Upper lobe of left lung (tissue), 6 donors: ENCODE measurements around the gene ZCCHC3. TPM values are rescaled to one million over a fixed set of nuclear protein-coding genes. Genes with fewer than 3 reads are reported as not detected.
"Not testable (repeated sequence)": the region's sequence is repeated elsewhere in the genome, so short reads cannot be mapped to it uniquely, and the experiment has no call there.

Experiments used
- ATAC-seq, 2 donors: fragments of 200-7000 bp; cut with Tn5 transposase; one replicate each; pipeline ENCODE4 v1.9.1; 2022; ENCODE audit warnings: mild to moderate bottlenecking in 2 of 2, moderate library complexity in 2 of 2; ENCODE audit not compliant: low FRiP score in 2 of 2
- DNase-seq, 2 donors: peaks; one replicate each; pipeline ENCODE4 v3.0.0-alpha.2; 2019 to 2020
- H3K27ac ChIP-seq, 4 donors: fragments of 200-600 bp; sonication (generic); one replicate each; pipeline ENCODE4 v1.5.1; 2016 to 2019
- H3K27me3 ChIP-seq, 4 donors: fragments of 200-600 bp; sonication (generic); one replicate each; pipeline ENCODE4 v1.5.1; 2017 to 2019
- H3K36me3 ChIP-seq, 4 donors: fragments of 200-600 bp; sonication (generic); one replicate each; pipeline ENCODE4 v1.5.1; 2016 to 2019
- H3K4me1 ChIP-seq, 4 donors: fragments of 200-600 bp; sonication (generic); one replicate each; pipeline ENCODE4 v1.5.1; 2018 to 2019
- H3K4me3 ChIP-seq, 4 donors: fragments of 200-600 bp; sonication (generic); one replicate each; pipeline ENCODE4 v1.5.1; 2017 to 2019; ENCODE audit warnings: mild to moderate bottlenecking in 2 of 4, moderate library complexity in 1 of 4
- H3K9me3 ChIP-seq, 4 donors: fragments of 200-600 bp; sonication (generic); one replicate each; pipeline ENCODE4 v1.5.1; 2018 to 2019
- EP300 ChIP-seq, 4 donors: sonication (generic); formaldehyde crosslinking; IDR thresholded peaks; one replicate each; pipeline ENCODE4 v1.5.1; 2017; ENCODE audit warnings: antibody characterized with exemption in 4 of 4, control low read depth in 2 of 4
- POLR2A ChIP-seq, 4 donors: fragments of 450-650 bp; IDR thresholded peaks; one replicate each; pipeline ENCODE4 v1.5.1; 2016 to 2017; ENCODE audit warnings: antibody characterized with exemption in 4 of 4, mild to moderate bottlenecking in 2 of 4
- POLR2AphosphoS5 ChIP-seq, 2 donors: sonication (generic); formaldehyde crosslinking; IDR thresholded peaks; one replicate each; pipeline ENCODE4 v1.5.1; 2017; ENCODE audit warnings: antibody characterized with exemption in 2 of 2
- WGBS, 2 donors: methylation state at CpG; one replicate each; pipeline ENCODE4 v1.1.5; 2017 to 2018; 5-methylcytosine and 5-hydroxymethylcytosine counted together
- total RNA-seq, 6 donors: library from RNA; depleted of rRNA in 4 of 6; stranded (reverse); fragments of >200 nt in 4 of 6; gene quantifications; one replicate each; pipeline versions ENCODE4 v1.1.0 to v1.2.1, GENCODE V29; 2016 to 2021
- TF ChIP-seq, protein P1 (sequence below), 6 experiments: fragments of 450-650 bp in 4 of 6; fragments of 200-600 bp in 2 of 6; sonication (generic) in 2 of 6; IDR thresholded peaks; one replicate each; pipeline ENCODE4 v1.5.1; 2016 to 2019; ENCODE audit warnings: antibody characterized with exemption in 6 of 6
- donor health status: DM: no; HTN: no; CAD: no; lungs with moderate emphysema.
- donor health status: DM: no; HTN: yes; CAD: no; lungs with severe emphysema.

The ZCCHC3 gene, protein sequence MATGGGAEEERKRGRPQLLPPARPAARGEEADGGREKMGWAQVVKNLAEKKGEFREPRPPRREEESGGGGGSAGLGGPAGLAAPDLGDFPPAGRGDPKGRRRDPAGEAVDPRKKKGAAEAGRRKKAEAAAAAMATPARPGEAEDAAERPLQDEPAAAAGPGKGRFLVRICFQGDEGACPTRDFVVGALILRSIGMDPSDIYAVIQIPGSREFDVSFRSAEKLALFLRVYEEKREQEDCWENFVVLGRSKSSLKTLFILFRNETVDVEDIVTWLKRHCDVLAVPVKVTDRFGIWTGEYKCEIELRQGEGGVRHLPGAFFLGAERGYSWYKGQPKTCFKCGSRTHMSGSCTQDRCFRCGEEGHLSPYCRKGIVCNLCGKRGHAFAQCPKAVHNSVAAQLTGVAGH
- total RNA-seq: 10 to 100 TPM; 14.2 to 18.5 (median 17.3) TPM

DNA sequence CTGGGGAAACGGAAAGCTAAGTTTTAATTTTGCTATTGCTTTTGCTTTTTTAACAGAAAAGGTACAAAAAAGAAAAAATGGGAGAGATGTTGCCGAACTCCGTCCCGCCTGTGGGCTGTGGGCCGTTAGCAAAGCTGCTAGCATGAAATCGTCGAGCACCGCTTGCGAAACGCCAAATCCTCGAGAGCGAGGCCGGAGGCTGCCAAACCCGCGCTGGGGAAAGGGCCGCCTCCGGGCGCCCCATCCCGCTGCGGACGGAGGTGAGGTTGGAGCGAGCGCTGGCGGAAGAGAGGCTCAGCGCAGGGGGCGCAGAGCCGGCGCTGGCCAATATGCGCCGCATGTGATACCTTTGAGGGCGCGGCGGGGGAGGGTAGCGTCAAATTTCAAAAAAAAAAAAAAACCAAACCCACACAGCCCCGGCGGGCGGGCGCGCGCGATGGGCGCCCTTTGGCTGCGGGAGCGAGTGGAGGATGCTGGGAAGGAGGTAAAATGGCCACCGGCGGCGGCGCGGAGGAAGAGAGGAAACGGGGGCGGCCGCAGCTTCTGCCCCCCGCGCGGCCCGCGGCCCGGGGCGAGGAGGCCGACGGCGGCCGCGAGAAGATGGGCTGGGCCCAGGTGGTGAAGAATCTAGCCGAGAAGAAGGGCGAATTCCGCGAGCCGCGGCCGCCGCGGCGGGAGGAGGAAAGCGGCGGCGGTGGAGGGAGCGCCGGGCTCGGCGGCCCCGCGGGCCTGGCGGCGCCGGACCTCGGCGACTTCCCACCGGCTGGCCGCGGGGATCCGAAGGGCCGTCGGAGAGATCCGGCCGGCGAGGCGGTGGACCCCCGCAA, at the start of gene ZCCHC3:
Gene ZCCHC3 (plus strand): TSS at position 473 of the 827 bp plus-strand sequence. CDS start 17 bp downstream, at position 490.
- ATAC-seq (peak; percentile 94 to 95), DNase-seq (peak; percentile 90 to 96)
- 0 to 1% methylated on average over 63 to 99 of the region's 99 CpGs for WGBS, 2 donors
- Histone ChIP-seq H3K4me3 (peak within 1 kb of the TSS; percentile 79 to 92 (median 86)), H3K4me1 (peaks cover 34 to 48% (median 36%) of the 10 kb centered on the region in 4 donors), H3K27me3 (no peaks in the 10 kb centered on the region), H3K27ac (peak within 1 kb of the TSS; percentile 94 to 100 (median 99)), H3K36me3 (no peaks in the 10 kb centered on the region), H3K9me3 (no peaks in the 10 kb centered on the region)
- TF ChIP-seq, protein P1, sequence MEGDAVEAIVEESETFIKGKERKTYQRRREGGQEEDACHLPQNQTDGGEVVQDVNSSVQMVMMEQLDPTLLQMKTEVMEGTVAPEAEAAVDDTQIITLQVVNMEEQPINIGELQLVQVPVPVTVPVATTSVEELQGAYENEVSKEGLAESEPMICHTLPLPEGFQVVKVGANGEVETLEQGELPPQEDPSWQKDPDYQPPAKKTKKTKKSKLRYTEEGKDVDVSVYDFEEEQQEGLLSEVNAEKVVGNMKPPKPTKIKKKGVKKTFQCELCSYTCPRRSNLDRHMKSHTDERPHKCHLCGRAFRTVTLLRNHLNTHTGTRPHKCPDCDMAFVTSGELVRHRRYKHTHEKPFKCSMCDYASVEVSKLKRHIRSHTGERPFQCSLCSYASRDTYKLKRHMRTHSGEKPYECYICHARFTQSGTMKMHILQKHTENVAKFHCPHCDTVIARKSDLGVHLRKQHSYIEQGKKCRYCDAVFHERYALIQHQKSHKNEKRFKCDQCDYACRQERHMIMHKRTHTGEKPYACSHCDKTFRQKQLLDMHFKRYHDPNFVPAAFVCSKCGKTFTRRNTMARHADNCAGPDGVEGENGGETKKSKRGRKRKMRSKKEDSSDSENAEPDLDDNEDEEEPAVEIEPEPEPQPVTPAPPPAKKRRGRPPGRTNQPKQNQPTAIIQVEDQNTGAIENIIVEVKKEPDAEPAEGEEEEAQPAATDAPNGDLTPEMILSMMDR (IDR thresholded peaks at IDR 0.05): peak in 3 of 6 experiments; percentile 8 to 21 (median 12)
- TF ChIP-seq POLR2A (IDR thresholded peaks at IDR 0.05): peak in 3 of 4 donors; percentile 68 to 81 (median 72)
- TF ChIP-seq EP300 (IDR thresholded peaks at IDR 0.05): no peak
- peak; percentile 60 to 87 for TF ChIP-seq POLR2AphosphoS5 (IDR thresholded peaks at IDR 0.05)

DNA sequence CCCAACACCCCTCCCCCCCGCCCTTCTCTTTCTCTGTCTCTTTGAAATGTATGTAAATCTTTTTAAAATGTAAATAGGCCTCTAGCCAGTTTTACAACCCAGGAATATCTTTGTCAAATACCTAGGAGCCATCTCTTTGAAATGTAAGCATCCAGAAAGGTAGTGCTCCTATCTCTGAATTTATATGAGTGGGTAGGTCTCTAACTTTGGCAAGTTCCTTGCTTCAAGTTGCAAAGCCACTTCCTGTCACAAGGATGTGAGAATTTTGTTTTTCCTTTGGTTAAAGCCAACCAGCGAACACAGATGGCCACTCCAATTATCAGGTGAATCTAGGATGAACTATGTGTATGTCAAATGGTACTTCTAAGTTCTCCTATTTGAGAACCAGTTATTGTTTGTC, 46.0 kb upstream of the ZCCHC3 start:
- H3K27ac ChIP-seq: no peak overlapping the region
- no peaks in the 10 kb centered on the region for H3K27me3 ChIP-seq
- 39 to 57% methylated on average over 2 of the region's 2 CpGs for WGBS, 2 donors
- no peaks in the 10 kb centered on the region for H3K9me3 ChIP-seq
- H3K36me3 ChIP-seq: no peaks in the 10 kb centered on the region
- DNase-seq (no peak), ATAC-seq (no peak)
- H3K4me1 ChIP-seq: no peaks in the 10 kb centered on the region
- no peak for TF ChIP-seq POLR2AphosphoS5 (IDR thresholded peaks at IDR 0.05)
- no peak overlapping the region for H3K4me3 ChIP-seq

DNA sequence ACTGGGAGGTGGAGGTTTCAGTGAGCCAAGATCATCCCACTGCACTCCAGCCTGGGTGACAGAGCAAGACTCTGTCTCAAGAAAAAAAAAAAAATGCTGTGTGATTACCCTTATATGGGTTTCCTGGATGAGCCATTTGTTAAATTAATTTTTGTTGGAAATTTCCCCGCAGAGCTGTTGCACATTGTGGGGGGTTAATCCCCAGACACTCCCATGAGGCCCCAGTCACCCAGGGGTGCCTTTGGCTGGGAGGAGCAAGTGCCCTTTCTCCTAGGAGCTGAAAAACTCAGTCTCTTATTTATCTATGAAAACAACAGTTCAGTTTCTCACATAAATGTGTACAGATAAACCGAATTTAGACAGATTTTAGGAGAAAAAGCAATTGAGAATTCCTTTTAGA, 44.6 kb upstream of the ZCCHC3 start:
- Histone ChIP-seq H3K4me3 (no peak overlapping the region), H3K9me3 (no peaks in the 10 kb centered on the region), H3K4me1 (no peaks in the 10 kb centered on the region), H3K36me3 (no peaks in the 10 kb centered on the region), H3K27me3 (no peaks in the 10 kb centered on the region), H3K27ac (no peak overlapping the region)
- DNase-seq: no peak
- no peak for ATAC-seq
- WGBS, 2 donors: 84 to 88% methylated on average over 2 of the region's 2 CpGs
- TF ChIP-seq EP300 (IDR thresholded peaks at IDR 0.05) (no peak), POLR2A (IDR thresholded peaks at IDR 0.05) (no peak), POLR2AphosphoS5 (IDR thresholded peaks at IDR 0.05) (no peak)
- TF ChIP-seq, protein P1 (IDR thresholded peaks at IDR 0.05): no peak

DNA sequence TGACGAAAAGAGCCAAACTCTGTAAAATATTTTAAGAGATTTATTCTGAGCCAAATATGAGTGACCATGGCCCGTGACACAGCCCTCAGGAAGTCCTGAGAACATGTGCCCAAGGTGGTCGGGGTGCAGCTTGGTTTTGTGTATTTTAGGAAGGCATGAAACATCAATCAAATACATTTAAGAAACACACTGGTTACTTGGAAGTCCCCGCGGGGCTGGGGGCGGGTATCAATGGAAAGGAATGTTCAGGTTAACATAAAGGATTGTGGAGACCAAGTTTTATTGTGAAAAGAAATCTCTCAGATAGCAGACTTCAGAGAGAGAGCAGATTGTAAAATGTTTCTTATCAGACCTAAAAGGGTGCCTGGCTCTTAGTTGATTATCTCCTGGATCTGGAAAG, 43.9 kb upstream of the ZCCHC3 start:
- H3K9me3 ChIP-seq, H3K27me3 ChIP-seq, H3K4me1 ChIP-seq, H3K27ac ChIP-seq, H3K36me3 ChIP-seq, H3K4me3 ChIP-seq, DNase-seq, ATAC-seq: not testable (repeated sequence)
- 54 to 59% methylated on average over 6 of the region's 6 CpGs for WGBS, 2 donors

DNA sequence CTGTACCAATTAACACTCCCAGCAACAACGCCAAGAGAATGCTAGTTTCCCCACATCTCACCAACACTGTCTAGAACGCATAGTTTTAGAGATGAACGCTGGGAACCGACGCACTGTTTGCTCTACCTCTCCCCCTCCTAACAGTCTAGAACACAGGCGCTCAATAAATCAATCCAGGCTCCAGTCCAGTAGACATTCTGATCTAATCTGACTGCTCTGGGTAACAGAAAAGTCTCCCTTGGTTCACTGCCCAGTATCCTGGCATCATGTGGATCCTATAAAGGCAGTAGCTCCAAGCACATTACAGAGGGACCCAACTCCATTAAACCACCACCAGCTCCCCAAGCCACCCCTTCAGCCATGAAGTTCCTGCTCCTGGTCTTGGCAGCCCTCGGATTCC, 40.0 kb upstream of the ZCCHC3 start, which contains the start of gene DEFB132:
Gene DEFB132 (plus strand): TSS at position 306 of the 400 bp plus-strand sequence. CDS start 55 bp downstream, at position 361.
- Histone ChIP-seq H3K4me3 (no peak within 1 kb of the TSS), H3K36me3 (no peaks in the 10 kb centered on the region), H3K27ac (no peak within 1 kb of the TSS), H3K9me3 (no peaks in the 10 kb centered on the region), H3K27me3 (no peaks in the 10 kb centered on the region), H3K4me1 (no peaks in the 10 kb centered on the region)
- no peak for ATAC-seq
- TF ChIP-seq POLR2AphosphoS5 (IDR thresholded peaks at IDR 0.05): no peak
- TF ChIP-seq POLR2A (IDR thresholded peaks at IDR 0.05): no peak
- no peak for TF ChIP-seq EP300 (IDR thresholded peaks at IDR 0.05)
- TF ChIP-seq, protein P1 (IDR thresholded peaks at IDR 0.05): no peak
- DNase-seq: no peak
- WGBS, 2 donors: 76 to 79% methylated on average over 7 of the region's 7 CpGs
